Right atrium auricular region (tissue), 2 donors: ENCODE data around the gene FH. TPM values are rescaled to one million over a fixed set of nuclear protein-coding genes. Genes with fewer than 3 reads are reported as not detected.

Experiments
- DNase-seq: peaks from one replicate; pipeline ENCODE4 v3.0.0-alpha.2; 2019; ENCODE audit warnings: low spot score
- H3K27ac ChIP-seq, 2 donors: fragments of 200-600 bp; sonication (generic); 1 replicate in 1 of 2; 2 replicates in 1 of 2; pipeline ENCODE4 v1.5.1; 2016 to 2019
- H3K27me3 ChIP-seq, 2 donors: fragments of 200-600 bp; sonication (generic); one replicate each; pipeline versions ENCODE4 v1.5.1 to v1.6.0; 2017 to 2019
- H3K36me3 ChIP-seq: fragments of 200-600 bp; sonication (generic); one replicate; pipeline ENCODE4 v1.5.1; 2016
- H3K4me1 ChIP-seq, 2 donors: fragments of 200-600 bp; sonication (generic); one replicate each; pipeline versions ENCODE4 v1.5.1 to v1.6.0; 2017 to 2019
- H3K4me3 ChIP-seq, 2 donors: fragments of 200-600 bp; sonication (generic); 1 replicate in 1 of 2; 2 replicates in 1 of 2; pipeline ENCODE4 v1.5.1; 2017 to 2019; ENCODE audit warnings: mild to moderate bottlenecking in 1 of 2, moderate library complexity in 1 of 2
- H3K9me3 ChIP-seq, 2 donors: fragments of 200-600 bp; sonication (generic); one replicate each; pipeline ENCODE4 v1.5.1; 2019
- total RNA-seq, 2 donors: library from RNA; depleted of rRNA; stranded (reverse); fragments of >200 nt; gene quantifications; one replicate each; pipeline ENCODE4 v1.1.0, GENCODE V29; 2016
- TF ChIP-seq, protein P1 (sequence below), 2 donors: fragments of 200-600 bp; sonication (generic); IDR thresholded peaks; one replicate each; pipeline ENCODE4 v1.5.1; 2019; ENCODE audit warnings: antibody characterized with exemption in 2 of 2

FH gene
- total RNA-seq, 2 donors from 2014 or later = 104 to 170 TPM

DNA sequence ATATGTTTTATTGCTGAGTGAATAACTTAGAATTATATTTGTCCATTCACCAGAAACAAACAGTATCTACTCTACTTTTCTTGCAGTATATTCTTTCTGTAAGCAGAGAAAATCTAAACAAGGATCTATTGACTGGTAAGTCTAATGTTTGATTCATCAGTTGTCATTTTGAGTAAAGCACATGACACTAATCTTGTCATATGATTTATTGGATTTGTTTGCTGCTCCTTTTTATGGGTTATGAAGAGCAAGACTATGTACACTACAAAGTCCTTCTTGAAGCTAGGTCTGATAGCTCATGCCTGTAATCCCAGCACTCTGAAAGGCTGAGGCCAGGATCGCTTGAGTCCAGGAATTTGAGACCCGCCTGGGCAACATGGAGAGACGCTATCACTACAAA is 36.0 kb upstream of the FH start:
- no peaks in the 10 kb centered on the region for H3K4me1 ChIP-seq
- no peak for DNase-seq
- TF ChIP-seq, protein P1, sequence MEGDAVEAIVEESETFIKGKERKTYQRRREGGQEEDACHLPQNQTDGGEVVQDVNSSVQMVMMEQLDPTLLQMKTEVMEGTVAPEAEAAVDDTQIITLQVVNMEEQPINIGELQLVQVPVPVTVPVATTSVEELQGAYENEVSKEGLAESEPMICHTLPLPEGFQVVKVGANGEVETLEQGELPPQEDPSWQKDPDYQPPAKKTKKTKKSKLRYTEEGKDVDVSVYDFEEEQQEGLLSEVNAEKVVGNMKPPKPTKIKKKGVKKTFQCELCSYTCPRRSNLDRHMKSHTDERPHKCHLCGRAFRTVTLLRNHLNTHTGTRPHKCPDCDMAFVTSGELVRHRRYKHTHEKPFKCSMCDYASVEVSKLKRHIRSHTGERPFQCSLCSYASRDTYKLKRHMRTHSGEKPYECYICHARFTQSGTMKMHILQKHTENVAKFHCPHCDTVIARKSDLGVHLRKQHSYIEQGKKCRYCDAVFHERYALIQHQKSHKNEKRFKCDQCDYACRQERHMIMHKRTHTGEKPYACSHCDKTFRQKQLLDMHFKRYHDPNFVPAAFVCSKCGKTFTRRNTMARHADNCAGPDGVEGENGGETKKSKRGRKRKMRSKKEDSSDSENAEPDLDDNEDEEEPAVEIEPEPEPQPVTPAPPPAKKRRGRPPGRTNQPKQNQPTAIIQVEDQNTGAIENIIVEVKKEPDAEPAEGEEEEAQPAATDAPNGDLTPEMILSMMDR (IDR thresholded peaks at IDR 0.05) = no peak
- no peaks in the 10 kb centered on the region for H3K36me3 ChIP-seq
- H3K27ac ChIP-seq = no peak overlapping the region
- H3K27me3 ChIP-seq = no peaks in the 10 kb centered on the region
- no peak overlapping the region for H3K4me3 ChIP-seq
- no peaks in the 10 kb centered on the region for H3K9me3 ChIP-seq

DNA sequence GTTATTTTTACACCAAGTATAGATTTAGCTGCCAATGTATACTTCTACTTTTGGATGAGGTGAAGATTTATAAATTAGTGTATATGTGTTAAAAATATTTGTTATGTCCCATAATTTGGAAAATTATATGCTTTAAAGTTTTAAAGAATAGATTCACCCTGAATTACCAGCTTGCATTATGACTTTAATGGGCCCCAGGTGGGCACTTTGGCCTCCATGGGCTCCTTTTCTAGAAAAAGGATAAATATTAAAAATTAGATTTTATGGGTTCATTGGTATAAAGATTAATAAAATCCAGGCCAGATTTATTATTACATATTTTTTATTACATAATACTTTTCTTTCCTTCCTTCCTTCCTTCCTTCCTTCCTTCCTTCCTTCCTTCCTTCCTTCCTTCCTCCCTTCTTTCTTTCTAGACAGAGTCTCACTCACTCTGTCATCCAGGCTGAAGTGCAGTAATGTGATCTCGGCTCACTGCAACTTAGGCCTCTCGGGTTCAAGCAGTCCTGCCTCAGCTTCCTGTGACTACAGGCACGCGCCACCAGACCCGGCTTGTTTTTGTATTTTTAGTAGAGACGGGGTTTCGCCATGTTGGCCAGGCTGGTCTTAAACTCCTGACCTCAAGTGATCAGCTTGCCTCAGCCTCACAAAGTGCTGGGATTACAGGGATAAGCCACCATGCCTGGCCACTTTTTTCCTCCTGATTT is 34.5 kb upstream of the FH start:
- TF ChIP-seq, protein P1 (IDR thresholded peaks at IDR 0.05) = no peak
- no peaks in the 10 kb centered on the region for H3K4me1 ChIP-seq

DNA sequence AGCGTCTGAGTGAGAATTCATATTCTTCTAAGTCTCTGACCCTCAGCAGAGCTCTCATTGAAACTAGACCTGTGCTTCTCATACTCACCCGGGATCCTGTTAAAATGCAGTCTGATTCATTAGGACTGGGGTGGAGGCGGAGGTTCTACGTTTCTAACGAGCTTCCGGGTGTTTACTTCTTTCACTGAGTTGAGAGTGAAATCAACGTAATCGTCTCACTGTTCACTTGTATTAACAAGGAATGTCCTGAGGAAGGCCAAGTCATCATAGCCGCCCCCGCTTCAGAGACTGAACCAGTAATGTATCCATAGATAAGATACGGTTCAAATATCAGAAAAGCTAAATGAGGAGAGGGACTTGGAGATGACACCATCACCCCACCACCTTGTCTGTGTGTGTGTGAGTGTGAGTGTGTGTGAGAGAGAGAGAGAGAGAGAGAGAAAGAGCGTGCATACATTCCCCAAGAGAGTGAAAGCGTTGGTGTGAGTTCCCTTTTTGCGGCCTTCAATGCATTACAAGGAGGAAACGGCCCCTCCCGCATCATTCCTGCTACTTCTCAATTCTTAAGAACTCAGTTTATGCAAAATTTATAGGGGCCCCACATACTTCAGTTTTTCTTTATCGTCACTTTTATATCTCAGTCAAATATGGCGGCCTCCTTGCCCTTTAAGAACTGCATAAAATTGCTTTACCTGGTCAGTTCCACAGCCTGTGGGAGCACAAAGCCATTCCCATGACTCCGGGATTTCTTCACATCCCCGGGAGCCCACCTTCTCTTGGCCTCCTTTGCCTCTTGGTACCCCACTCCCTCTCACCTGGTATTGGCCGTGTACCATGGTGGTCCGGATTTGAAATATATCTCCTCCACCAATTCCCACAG is 32.4 kb upstream of the FH start:
- Histone ChIP-seq H3K36me3 (no peaks in the 10 kb centered on the region), H3K4me3 (no peak overlapping the region), H3K27me3 (no peaks in the 10 kb centered on the region), H3K9me3 (no peaks in the 10 kb centered on the region), H3K27ac (no peak overlapping the region), H3K4me1 (no peaks in the 10 kb centered on the region)
- DNase-seq = no peak
- TF ChIP-seq, protein P1 (IDR thresholded peaks at IDR 0.05) = no peak

More for the DNA sequence above, 34.5 kb upstream of the FH start:
- DNase-seq = no peak
- H3K27me3 ChIP-seq = no peaks in the 10 kb centered on the region
- no peak overlapping the region for H3K27ac ChIP-seq
- H3K4me3 ChIP-seq = no peak overlapping the region
- H3K36me3 ChIP-seq = no peaks in the 10 kb centered on the region
- no peaks in the 10 kb centered on the region for H3K9me3 ChIP-seq

DNA sequence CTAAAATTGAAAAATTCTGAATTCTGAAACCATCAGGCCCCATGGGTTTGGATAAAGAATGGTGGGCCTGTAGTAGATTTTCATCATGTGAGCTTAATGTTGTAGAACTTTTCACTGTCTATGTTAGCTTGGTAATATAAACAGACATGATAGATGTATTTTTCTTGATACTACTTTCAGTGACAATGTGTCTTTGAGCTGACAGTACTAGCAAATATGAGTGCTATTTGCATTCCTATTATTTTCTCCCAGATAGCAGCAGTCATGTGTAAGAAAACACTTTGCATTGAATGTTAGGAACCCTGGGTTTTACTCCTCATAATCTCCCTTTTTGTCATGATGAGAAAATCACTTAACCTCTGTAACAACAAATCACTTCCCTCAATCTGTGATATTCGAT is 30.8 kb upstream of the FH start:
- no peaks in the 10 kb centered on the region for H3K27me3 ChIP-seq
- H3K27ac ChIP-seq = no peak overlapping the region
- TF ChIP-seq, protein P1 (IDR thresholded peaks at IDR 0.05) = no peak
- H3K9me3 ChIP-seq = no peaks in the 10 kb centered on the region
- no peaks in the 10 kb centered on the region for H3K36me3 ChIP-seq
- no peak overlapping the region for H3K4me3 ChIP-seq
- no peaks in the 10 kb centered on the region for H3K4me1 ChIP-seq
- DNase-seq = no peak

DNA sequence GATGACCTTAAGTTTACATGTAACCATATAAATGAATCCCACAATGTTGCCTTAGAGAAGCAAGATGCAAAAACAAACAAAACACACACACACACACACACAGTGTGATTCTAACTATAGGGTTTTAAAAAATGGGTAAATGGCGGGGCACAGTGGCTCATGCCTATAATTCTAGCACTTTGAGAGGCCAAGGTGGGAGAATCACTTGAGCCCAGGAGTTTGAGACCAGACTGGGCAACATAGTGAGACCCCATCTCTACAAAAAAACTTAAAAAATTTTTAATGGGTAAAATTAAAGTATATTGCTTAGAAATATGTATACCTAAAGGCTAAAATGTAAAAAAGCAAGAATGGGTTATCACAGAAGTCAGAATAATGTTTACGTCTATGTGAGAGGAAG is 28.5 kb upstream of the FH start:
- Histone ChIP-seq H3K4me1 (no peaks in the 10 kb centered on the region), H3K27ac (no peak overlapping the region), H3K27me3 (peaks cover 0 to 4% of the 10 kb centered on the region in 2 donors), H3K36me3 (no peaks in the 10 kb centered on the region), H3K4me3 (no peak overlapping the region), H3K9me3 (no peaks in the 10 kb centered on the region)
- no peak for DNase-seq
- TF ChIP-seq, protein P1 (IDR thresholded peaks at IDR 0.05) = no peak
